Fibroblast of skin of right quadriceps (primary cell): Measurements from ENCODE around the gene DGKH.
"Not testable (repeated sequence)": the region's sequence is repeated elsewhere in the genome, so short reads cannot be mapped to it uniquely, and the experiment has no call there.

ENCODE experiments used
- DNase-seq: peaks from one replicate; pipeline ENCODE4 v3.0.0-alpha.2; 2013

Gene DGKH

GRCh38 chr13:42040730-42041010 lies 7.8 kb upstream of the DGKH start:
- DNase-seq: no peak

GRCh38 chr13:42041011-42041683 lies 7.3 kb upstream of the DGKH start:
- DNase-seq: peak; percentile 39

DNA sequence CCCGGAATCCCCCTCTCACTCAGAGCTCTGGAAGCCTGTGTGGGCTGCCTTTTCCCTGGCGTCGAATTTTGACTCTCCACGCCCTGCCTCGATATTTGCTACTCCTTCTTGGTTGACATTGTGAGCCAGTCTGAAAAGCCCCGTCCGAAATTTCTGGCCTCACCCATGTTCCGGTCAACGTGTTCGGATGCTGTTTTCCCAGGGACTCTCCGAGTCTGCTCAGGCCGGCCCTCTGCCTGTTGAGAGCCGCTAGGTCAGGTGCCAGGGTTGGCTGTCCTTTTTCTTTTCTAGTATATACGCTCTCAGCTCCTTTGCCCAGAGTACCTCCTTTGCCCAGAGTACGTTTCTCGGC lies 6.8 kb upstream of the DGKH start:
- DNase-seq: peak; percentile 39

- no peak for DNase-seq
Observed at GRCh38 chr13:42043676-42044075, 4.8 kb upstream of the DGKH start.

DNA sequence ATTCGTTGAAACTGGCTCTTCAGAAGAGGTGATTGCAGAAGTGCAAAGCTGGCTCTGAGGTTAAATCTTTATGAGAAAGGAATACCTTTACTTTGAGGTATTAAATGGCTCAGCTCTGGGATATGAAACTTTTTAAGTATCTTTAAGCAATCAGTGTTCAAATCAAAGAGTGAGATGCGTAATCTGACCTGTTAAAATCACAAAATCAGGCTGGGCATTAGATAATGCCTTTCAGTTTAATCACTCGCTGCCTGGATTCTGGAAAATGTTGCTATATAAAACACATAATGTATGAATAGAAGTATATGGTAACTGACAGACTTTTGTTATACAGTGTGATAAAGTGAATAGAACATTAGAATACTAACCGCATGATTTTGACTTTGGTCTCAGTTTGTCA lies 2.0 kb upstream of the DGKH start:
- DNase-seq: no peak

GRCh38 chr13:42047561-42048341 lies 697 bp upstream of the DGKH start:
- DNase-seq: peak; percentile 67

DNA sequence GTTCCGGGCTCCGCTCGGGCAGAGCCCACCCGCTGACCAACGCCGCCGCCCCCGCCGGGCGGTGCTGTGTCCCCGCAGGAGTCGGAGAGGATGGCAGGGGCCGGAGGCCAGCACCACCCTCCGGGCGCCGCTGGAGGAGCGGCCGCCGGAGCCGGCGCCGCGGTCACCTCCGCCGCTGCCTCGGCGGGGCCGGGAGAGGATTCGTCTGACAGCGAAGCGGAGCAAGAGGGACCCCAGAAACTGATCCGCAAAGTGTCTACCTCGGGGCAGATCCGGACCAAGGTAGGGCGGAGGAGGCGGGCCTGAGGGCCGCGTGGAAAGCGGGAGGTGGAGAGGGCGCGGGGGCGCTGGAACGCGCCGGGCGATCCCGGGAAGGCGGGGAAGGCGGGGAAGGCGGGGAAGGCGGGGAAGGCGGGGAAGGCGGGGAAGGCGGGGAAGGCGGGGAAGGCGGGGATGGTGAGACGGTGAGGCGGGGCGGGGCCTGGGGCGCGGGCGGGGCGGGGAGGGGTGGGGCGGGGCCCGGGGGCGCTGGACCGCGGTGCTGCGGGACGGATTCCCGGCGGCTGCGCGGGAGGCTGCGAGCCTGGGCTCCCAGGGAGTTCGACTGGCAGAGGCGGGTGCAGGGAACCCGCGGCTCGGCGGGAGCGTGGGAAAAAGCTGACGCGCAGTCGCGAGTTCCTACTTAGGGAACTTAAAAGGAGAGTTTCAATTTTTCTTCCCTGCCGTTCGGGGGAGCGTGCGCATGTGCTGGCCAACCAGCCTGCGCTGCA lies 421 bp downstream of the DGKH start:
- peak; percentile 69 for DNase-seq

GRCh38 chr13:42049454-42049813 lies 986 bp downstream of the DGKH start:
- no peak for DNase-seq

- no peak for DNase-seq
Observed at GRCh38 chr13:42054798-42055499, 6.5 kb downstream of the DGKH start.

- no peak for DNase-seq
Observed at GRCh38 chr13:42055500-42056085, 7.1 kb downstream of the DGKH start.

GRCh38 chr13:42056146-42056545 lies 7.7 kb downstream of the DGKH start:
- DNase-seq: no peak

DNA sequence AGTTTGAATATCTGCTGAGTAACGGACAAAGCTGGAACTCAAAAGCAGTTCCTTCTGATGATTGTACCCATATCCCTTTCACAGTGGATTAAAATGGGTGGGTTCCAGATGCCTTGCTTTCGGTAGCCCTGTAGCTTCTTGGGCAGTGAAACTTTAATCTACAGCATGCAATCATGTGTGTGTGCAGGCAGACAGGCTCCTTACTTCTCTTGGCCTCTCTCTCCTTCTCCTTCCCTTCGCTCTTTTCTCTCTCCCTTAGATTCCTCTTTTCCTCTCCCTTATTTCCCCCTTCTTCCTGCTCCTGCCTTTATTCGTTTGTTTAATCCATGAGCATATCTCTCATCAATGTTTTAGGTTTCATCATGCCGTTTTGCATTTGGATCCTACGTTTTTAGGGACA lies 8.1 kb downstream of the DGKH start:
- DNase-seq: no peak

- DNase-seq: no peak
Observed at GRCh38 chr13:42057918-42058530, 9.6 kb downstream of the DGKH start.

DNA sequence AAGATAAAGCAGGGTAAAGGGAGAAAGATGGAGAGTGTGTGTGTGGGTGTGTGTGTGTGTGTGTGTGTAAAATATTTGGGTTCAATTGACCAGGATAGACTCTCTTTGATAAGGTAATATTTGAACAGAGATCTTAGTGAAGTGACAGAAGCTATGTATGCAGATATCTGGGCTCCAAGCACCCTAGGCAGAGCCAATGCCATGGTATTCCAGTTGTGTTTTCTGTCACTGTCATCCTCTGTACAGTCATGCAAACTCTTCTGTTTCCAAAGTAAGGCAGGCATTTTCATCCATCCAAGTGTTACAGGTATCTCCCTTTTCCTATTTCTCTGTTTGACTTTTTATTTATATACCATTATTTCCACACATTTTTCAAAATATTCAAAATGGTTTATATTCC lies 13.5 kb downstream of the DGKH start:
- DNase-seq: no peak

DNA sequence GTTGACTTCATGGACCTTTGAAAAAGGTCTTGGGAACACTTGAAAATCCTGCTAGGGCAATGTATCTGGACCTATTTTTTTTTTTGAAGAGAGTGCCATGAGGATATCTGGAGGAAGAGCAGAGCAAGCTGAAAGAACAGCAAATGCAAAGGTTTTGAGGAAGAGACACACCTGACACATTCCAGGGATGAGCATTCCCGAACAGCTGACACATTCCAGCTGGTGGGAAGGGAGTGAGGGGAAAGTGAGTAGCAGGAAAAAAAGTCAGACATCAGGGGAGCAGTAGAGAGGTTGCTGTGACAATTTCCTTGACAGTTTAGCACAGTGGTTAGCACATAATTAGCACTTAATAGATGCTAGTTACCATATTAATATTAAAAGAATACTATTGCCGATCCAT lies 14.7 kb downstream of the DGKH start:
- DNase-seq: no peak

DNA sequence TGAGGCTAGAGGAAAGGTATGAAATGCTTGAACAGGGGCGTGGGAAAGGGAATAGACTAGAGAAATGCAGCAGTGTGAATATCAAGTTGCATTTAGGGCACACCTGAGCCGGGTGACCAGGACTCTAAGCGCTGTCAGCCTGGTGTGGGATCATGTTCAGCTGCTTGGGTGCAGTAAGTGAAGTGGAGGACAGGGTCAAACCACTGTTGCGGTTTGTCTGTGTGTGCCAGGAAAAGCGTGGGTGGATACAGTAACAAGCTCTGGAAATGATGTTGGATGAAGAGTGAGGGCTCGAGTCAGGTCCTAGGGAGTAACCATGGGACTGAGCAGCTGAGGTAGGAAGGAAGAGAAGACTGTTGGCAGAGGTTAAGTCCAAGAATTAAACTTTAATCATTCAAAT lies 15.8 kb downstream of the DGKH start:
- peak; percentile 32 for DNase-seq

DNA sequence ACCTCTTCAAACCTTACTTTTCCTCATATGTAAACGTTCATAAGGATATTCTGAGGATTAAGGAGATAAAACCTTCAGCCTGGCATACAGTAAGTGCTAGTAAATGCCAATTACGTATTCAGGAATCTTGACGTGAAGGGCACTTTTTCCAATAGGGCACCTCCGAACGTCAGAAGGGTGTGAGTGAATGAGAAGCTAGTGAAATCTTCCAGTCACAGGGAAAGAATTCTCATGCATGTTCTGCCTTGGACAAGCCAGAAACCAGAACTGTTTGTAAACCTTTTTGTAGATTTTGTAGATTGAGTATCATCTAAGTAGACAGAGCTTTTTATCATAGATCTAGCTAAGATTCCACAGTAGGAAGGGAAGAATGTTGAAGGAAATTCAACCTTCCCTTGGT lies 16.5 kb downstream of the DGKH start:
- peak; percentile 24 for DNase-seq

- DNase-seq: no peak
Observed at GRCh38 chr13:42065414-42065813, 17.0 kb downstream of the DGKH start.

DNA sequence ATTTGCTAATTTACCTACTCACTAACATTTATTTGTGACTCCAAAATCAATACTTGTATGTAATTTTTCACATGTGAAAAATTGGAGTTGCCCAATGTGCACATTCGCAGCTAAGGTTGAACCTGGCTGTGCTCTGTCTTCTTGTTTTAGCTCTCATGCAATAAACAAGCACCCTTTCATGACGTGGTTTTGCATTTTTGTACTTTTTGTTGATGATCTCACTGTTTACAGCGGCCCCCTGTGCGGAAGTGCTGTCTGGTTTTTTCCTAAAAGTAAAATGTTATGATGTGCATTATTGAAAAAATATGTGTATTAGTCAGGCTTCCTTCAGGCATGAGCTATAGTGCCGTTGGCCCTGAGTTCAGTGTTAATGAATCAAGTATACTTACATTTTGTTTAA lies 18.1 kb downstream of the DGKH start:
- peak; percentile 95 for DNase-seq

GRCh38 chr13:42068886-42069285 lies 20.4 kb downstream of the DGKH start:
- DNase-seq: no peak

DNA sequence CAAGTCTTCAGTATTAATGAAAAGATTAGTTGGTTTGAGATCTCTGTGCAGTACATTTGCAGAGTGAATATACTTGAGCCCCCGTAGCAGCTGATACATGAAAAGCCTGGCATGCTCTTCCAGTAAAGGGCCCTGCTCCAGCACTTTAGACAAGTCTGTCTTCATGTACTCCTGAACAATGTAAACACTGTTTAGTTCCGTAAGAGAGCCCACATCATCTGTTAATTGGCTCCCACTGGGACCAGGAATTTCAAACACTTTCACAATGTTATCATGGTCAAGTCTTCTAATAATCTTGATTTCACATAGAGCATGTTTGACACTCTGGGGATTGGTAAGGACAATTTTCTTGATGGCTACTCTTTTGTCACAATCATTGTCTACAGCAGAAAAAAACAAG lies 22.2 kb downstream of the DGKH start:
- DNase-seq: not testable (repeated sequence)

DNA sequence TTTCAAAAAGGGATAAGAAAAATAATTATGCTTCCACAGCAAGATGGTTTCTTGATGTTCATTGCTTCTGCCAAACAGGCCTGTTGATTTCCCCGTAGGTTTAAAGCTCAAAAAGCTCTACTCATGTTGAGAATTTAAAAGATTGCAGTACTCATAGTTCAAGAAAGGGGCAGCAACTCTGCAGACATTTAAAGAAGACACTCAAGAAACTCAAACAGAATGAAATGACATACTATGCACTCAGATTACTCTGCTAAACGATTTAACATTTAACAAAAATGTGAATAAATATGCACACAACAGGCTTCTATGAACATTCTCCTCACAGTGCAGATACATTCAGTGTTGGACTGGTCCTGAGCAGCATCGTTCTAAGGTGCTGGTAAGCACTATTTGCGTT lies 22.7 kb downstream of the DGKH start:
- DNase-seq: not testable (repeated sequence)
